NB4 (cell line): ENCODE data around the gene COL24A1.

ENCODE experiments used
- DNase-seq: peaks from one replicate; pipeline ENCODE4 v3.0.0; 2010; ENCODE audit warnings: low read depth
- H3K4me3 ChIP-seq: one replicate; pipeline ENCODE4 v1.5.1; 2011; ENCODE audit warnings: mild to moderate bottlenecking, low read depth, low read length, moderate library complexity
- CTCF ChIP-seq: IDR thresholded peaks from one replicate; pipeline ENCODE4 v1.5.1; 2012; ENCODE audit warnings: low read depth, low read length
- MAX ChIP-seq: IDR thresholded peaks from 2 replicates; pipeline ENCODE4 v1.6.1; 2011; ENCODE audit warnings: low read depth, low read length
- MYC ChIP-seq: IDR thresholded peaks from 2 replicates; pipeline ENCODE4 v1.6.1; 2011; ENCODE audit warnings: low read depth, low read length
- POLR2A ChIP-seq: IDR thresholded peaks from 2 replicates; pipeline ENCODE4 v1.6.1; 2011; ENCODE audit warnings: mild to moderate bottlenecking; ENCODE audit not compliant: insufficient read length; ENCODE audit errors: extremely low read depth

The COL24A1 gene

GRCh38 chr1:85850238-85850637 lies 306.3 kb downstream of the COL24A1 start:
- no peak for TF ChIP-seq MYC
- no peak for TF ChIP-seq POLR2A
- no peak for TF ChIP-seq CTCF
- TF ChIP-seq MAX = no peak
- no peak for DNase-seq

GRCh38 chr1:85849660-85850059 lies 306.9 kb downstream of the COL24A1 start:
- TF ChIP-seq CTCF (no peak), MAX (no peak), POLR2A (no peak), MYC (no peak)
- no peak for DNase-seq
- H3K4me3 ChIP-seq = no peak overlapping the region

More at GRCh38 chr1:85850238-85850637, 306.3 kb downstream of the COL24A1 start:
- no peak overlapping the region for H3K4me3 ChIP-seq

GRCh38 chr1:85847356-85847755 lies 309.2 kb downstream of the COL24A1 start:
- H3K4me3 ChIP-seq = no peak overlapping the region
- no peak for TF ChIP-seq MYC
- no peak for DNase-seq

- DNase-seq = no peak
These were observed 309.9 kb downstream of the COL24A1 start for GRCh38 chr1:85846706-85847105.

GRCh38 chr1:85839459-85839858 lies 317.1 kb downstream of the COL24A1 start:
- H3K4me3 ChIP-seq = no peak overlapping the region
- DNase-seq = no peak
- TF ChIP-seq MAX (no peak), CTCF (no peak), MYC (no peak), POLR2A (no peak)

More at GRCh38 chr1:85846706-85847105, 309.9 kb downstream of the COL24A1 start:
- no peak overlapping the region for H3K4me3 ChIP-seq
- TF ChIP-seq CTCF (no peak), POLR2A (no peak), MYC (no peak), MAX (no peak)

GRCh38 chr1:85838238-85838637 lies 318.3 kb downstream of the COL24A1 start:
- DNase-seq = peak; percentile 1

More at GRCh38 chr1:85838238-85838637, 318.3 kb downstream of the COL24A1 start:
- H3K4me3 ChIP-seq = no peak overlapping the region
- TF ChIP-seq MAX (no peak), CTCF (no peak), POLR2A (no peak), MYC (no peak)
